Measurements from ENCODE around the gene ANO2. TPM values are rescaled to one million over a fixed set of nuclear protein-coding genes. Genes with fewer than 3 reads are reported as not detected.

The ANO2 gene
- total RNA-seq, 2 donors from 2014 or later = 14.3 to 28.5 TPM

DNA sequence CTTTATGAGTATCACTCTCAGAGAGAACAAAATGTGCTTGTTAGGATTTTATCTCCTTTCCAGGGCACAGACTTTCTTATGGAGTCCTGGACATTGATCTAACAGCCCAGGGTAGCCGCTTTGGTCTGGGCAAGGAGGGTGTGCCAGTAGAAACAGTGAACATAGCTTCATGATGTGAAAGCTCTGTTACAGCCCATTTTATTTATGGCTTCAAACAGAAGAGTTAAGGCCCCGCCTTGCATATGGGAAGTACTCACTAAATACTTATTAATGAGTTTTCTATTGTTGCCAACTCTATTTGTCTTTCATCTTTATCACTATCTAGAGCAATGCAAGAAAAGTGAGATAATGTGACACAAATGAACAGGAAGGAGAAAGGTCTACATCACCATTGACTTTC is 312.6 kb downstream of the ANO2 start:
- WGBS, 2 experiments (ENCODE audit: insufficient coverage in 1 of 2, insufficient read length in 1 of 2) = 93 to 96% methylated on average over 1 to 2 of the region's 2 CpGs
- TF ChIP-seq, protein P1, sequence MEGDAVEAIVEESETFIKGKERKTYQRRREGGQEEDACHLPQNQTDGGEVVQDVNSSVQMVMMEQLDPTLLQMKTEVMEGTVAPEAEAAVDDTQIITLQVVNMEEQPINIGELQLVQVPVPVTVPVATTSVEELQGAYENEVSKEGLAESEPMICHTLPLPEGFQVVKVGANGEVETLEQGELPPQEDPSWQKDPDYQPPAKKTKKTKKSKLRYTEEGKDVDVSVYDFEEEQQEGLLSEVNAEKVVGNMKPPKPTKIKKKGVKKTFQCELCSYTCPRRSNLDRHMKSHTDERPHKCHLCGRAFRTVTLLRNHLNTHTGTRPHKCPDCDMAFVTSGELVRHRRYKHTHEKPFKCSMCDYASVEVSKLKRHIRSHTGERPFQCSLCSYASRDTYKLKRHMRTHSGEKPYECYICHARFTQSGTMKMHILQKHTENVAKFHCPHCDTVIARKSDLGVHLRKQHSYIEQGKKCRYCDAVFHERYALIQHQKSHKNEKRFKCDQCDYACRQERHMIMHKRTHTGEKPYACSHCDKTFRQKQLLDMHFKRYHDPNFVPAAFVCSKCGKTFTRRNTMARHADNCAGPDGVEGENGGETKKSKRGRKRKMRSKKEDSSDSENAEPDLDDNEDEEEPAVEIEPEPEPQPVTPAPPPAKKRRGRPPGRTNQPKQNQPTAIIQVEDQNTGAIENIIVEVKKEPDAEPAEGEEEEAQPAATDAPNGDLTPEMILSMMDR (conservative IDR thresholded peaks at IDR 0.05) = no peak
- peaks cover 24% of the 10 kb centered on the region for H3K4me1 Mint-ChIP-seq

DNA sequence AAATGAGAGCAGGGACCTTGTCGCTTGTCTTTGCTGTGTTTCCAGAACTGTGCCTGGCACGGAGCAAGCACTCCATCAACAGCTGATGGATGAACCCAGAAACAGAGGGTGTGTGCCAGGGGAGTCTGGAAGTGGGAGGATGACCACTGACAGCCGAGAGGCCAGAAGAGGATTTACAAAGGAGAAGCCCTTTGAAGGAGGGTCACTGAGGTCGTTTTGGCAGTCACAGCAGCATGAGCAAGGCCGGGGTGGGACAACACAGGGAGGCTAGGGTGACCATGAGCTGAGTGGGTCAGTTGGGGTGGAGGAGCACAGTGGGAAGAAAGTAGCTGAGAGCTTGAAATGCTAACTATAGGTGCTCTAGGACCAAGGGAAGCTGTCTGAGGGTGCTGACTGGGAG is 313.6 kb downstream of the ANO2 start:
- Mint-ChIP-seq H3K27ac (no peak overlapping the region), H3K27me3 (ENCODE audit: insufficient read depth) (peaks cover 9% of the 10 kb centered on the region), H3K9me3 (no peaks in the 10 kb centered on the region), H3K36me3 (ENCODE audit: low read depth) (peaks cover 2% of the 10 kb centered on the region), H3K4me3 (no peak overlapping the region), H3K4me1 (peaks cover 16% of the 10 kb centered on the region)
- no peak overlapping the region for H3K27ac ChIP-seq (ENCODE audit: low read depth, low read length)
- TF ChIP-seq, protein P1 (conservative IDR thresholded peaks at IDR 0.05) = no peak
- no peaks in the 10 kb centered on the region for H3K9me3 ChIP-seq (ENCODE audit: control insufficient read depth, low read length)
- no peaks in the 10 kb centered on the region for H3K36me3 ChIP-seq (ENCODE audit: control insufficient read depth, insufficient read depth, low read length)
- H3K4me1 ChIP-seq (ENCODE audit: control insufficient read depth, insufficient read depth, low read length) = peaks cover 2% of the 10 kb centered on the region
- H3K4me3 ChIP-seq (ENCODE audit: low read length) = no peak overlapping the region
- WGBS, 2 experiments (ENCODE audit: insufficient coverage in 1 of 2, insufficient read length in 1 of 2) = 83 to 88% methylated on average over 5 of the region's 5 CpGs
- DNase-seq = no peak
- no peak overlapping the region for H3K9ac ChIP-seq (ENCODE audit: extremely low read depth, low read length, poor library complexity, severe bottlenecking)
- H3K27me3 ChIP-seq (ENCODE audit: control insufficient read depth, insufficient read depth, low read length, poor library complexity, severe bottlenecking) = no peaks in the 10 kb centered on the region

More for the DNA sequence above, 312.6 kb downstream of the ANO2 start:
- H3K27ac Mint-ChIP-seq = no peak overlapping the region
- DNase-seq = no peak
- H3K4me3 ChIP-seq (ENCODE audit: low read length) = no peak overlapping the region
- peaks cover 2% of the 10 kb centered on the region for H3K4me1 ChIP-seq (ENCODE audit: control insufficient read depth, insufficient read depth, low read length)
- no peaks in the 10 kb centered on the region for H3K36me3 ChIP-seq (ENCODE audit: control insufficient read depth, insufficient read depth, low read length)
- no peak overlapping the region for H3K27ac ChIP-seq (ENCODE audit: low read depth, low read length)
- peaks cover 9% of the 10 kb centered on the region for H3K27me3 Mint-ChIP-seq (ENCODE audit: insufficient read depth)
- peaks cover 2% of the 10 kb centered on the region for H3K36me3 Mint-ChIP-seq (ENCODE audit: low read depth)
- H3K9me3 Mint-ChIP-seq = no peaks in the 10 kb centered on the region
- no peaks in the 10 kb centered on the region for H3K9me3 ChIP-seq (ENCODE audit: control insufficient read depth, low read length)
- H3K27me3 ChIP-seq (ENCODE audit: control insufficient read depth, insufficient read depth, low read length, poor library complexity, severe bottlenecking) = no peaks in the 10 kb centered on the region
- no peak overlapping the region for H3K4me3 Mint-ChIP-seq
- H3K9ac ChIP-seq (ENCODE audit: extremely low read depth, low read length, poor library complexity, severe bottlenecking) = no peak overlapping the region

DNA sequence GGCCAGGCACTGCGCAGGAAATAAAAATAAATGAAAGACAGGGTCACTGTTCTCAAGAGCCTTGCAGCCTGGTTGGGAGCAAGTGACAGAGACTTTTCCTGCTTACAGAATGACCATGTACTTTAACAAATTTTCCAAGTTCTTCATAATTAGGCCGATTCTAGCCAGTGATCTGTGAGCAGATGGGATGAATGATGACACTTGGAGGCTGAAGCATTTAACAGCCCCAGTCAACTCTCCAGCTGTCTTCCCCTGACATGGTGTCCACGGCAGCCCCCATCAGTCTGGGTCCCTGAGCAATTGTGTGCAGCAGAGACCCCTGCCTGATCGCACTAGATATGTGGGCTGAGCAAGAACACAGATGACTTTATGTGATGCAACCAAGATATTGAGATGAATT is 314.3 kb downstream of the ANO2 start:
- no peaks in the 10 kb centered on the region for H3K9me3 Mint-ChIP-seq
- H3K27me3 Mint-ChIP-seq (ENCODE audit: insufficient read depth) = peaks cover 8% of the 10 kb centered on the region
- Histone ChIP-seq H3K4me3 (ENCODE audit: low read length) (no peak overlapping the region), H3K36me3 (ENCODE audit: control insufficient read depth, insufficient read depth, low read length) (no peaks in the 10 kb centered on the region), H3K27ac (ENCODE audit: low read depth, low read length) (no peak overlapping the region), H3K27me3 (ENCODE audit: control insufficient read depth, insufficient read depth, low read length, poor library complexity, severe bottlenecking) (no peaks in the 10 kb centered on the region), H3K9ac (ENCODE audit: extremely low read depth, low read length, poor library complexity, severe bottlenecking) (no peak overlapping the region), H3K9me3 (ENCODE audit: control insufficient read depth, low read length) (no peaks in the 10 kb centered on the region), H3K4me1 (ENCODE audit: control insufficient read depth, insufficient read depth, low read length) (peaks cover 2% of the 10 kb centered on the region)
- no peak overlapping the region for H3K27ac Mint-ChIP-seq
- peaks cover 2% of the 10 kb centered on the region for H3K36me3 Mint-ChIP-seq (ENCODE audit: low read depth)
- no peak for DNase-seq
- WGBS, 2 experiments (ENCODE audit: insufficient coverage in 1 of 2, insufficient read length in 1 of 2) = 92 to 95% methylated on average over 2 to 4 of the region's 4 CpGs
- TF ChIP-seq, protein P1 (conservative IDR thresholded peaks at IDR 0.05) = no peak
- H3K4me1 Mint-ChIP-seq = peaks cover 16% of the 10 kb centered on the region
- no peak overlapping the region for H3K4me3 Mint-ChIP-seq

All from endodermal cell (in vitro differentiated cells).